ENCODE results near the gene FOXRED1. TPM values are rescaled to one million over a fixed set of nuclear protein-coding genes. Genes with fewer than 3 reads are reported as not detected.

Gene FOXRED1
- 10 to 100 TPM; 34.4 to 36.4 TPM for total RNA-seq

- peak; percentile 100 for DNase-seq
- ChIA-PET POLR2A (interaction anchor here (0.8 to 3.2 kb wide), 14 partner anchors 10 to 676 kb away, joined by 3 to 78 read pairs (median 7); partner anchors contain the start of genes DCPS, FAM118B, HYLS1 and RPUSD4), CTCF (interaction anchor here (1.2 to 3.0 kb wide), 3 partner anchors 12 to 212 kb away, joined by 3 to 12 read pairs (median 4); partner anchors contain the start of gene FAM118B)
- Mint-ChIP-seq H3K4me3 (peak within 1 kb of the TSS; percentile 98), H3K36me3 (ENCODE audit: low read depth) (peaks cover 68% of the 10 kb centered on the region), H3K4me1 (peaks cover 52% of the 10 kb centered on the region), H3K27me3 (no peaks in the 10 kb centered on the region), H3K9me3 (no peaks in the 10 kb centered on the region), H3K27ac (peak within 1 kb of the TSS; percentile 94)
Observed at GRCh38 chr11:126268708-126269579, at the start of gene FOXRED1, which contains the start of gene SRPRA. Gene FOXRED1, plus strand, starts transcription at chr11:126269154. Its CDS starts 53 bp downstream, at chr11:126269207. Gene SRPRA, minus strand, starts transcription at chr11:126268895. Its CDS starts 91 bp downstream, at chr11:126268804.

- no peaks in the 10 kb centered on the region for H3K36me3 Mint-ChIP-seq (ENCODE audit: low read depth)
- POLR2A ChIA-PET, result no interaction called here
- CTCF ChIA-PET, result no interaction called here
- no peaks in the 10 kb centered on the region for H3K9me3 Mint-ChIP-seq
- H3K27me3 Mint-ChIP-seq, result no peaks in the 10 kb centered on the region
- H3K4me1 Mint-ChIP-seq, result peaks cover 5% of the 10 kb centered on the region
- no peak overlapping the region for H3K4me3 Mint-ChIP-seq
- DNase-seq, result no peak
- no peak overlapping the region for H3K27ac Mint-ChIP-seq
Observed at GRCh38 chr11:126219547-126219946, 49.4 kb upstream of the FOXRED1 start.

GRCh38 chr11:126224647-126225294 lies 44.2 kb upstream of the FOXRED1 start:
- no peaks in the 10 kb centered on the region for H3K36me3 Mint-ChIP-seq (ENCODE audit: low read depth)
- no peak overlapping the region for H3K27ac Mint-ChIP-seq
- H3K4me1 Mint-ChIP-seq, result no peaks in the 10 kb centered on the region
- no peaks in the 10 kb centered on the region for H3K27me3 Mint-ChIP-seq
- no peak overlapping the region for H3K4me3 Mint-ChIP-seq
- CTCF ChIA-PET, result interaction anchor here (0.8 kb wide), 1 partner anchor 284 kb away, joined by 3 read pairs; no protein-coding TSS in a partner anchor
- H3K9me3 Mint-ChIP-seq, result no peaks in the 10 kb centered on the region
- no peak for DNase-seq
- POLR2A ChIA-PET, result no interaction called here

- ChIA-PET CTCF (interaction anchor here (0.8 kb wide), 1 partner anchor 285 kb away, joined by 3 read pairs; no protein-coding TSS in a partner anchor), POLR2A (no interaction called here)
- Mint-ChIP-seq H3K4me3 (no peak overlapping the region), H3K9me3 (no peaks in the 10 kb centered on the region), H3K4me1 (no peaks in the 10 kb centered on the region), H3K27me3 (no peaks in the 10 kb centered on the region), H3K27ac (no peak overlapping the region), H3K36me3 (ENCODE audit: low read depth) (no peaks in the 10 kb centered on the region)
- no peak for DNase-seq
Observed at GRCh38 chr11:126225295-126225665, 43.7 kb upstream of the FOXRED1 start.

GRCh38 chr11:126226334-126227084 lies 42.4 kb upstream of the FOXRED1 start:
- H3K27me3 Mint-ChIP-seq, result no peaks in the 10 kb centered on the region
- H3K36me3 Mint-ChIP-seq (ENCODE audit: low read depth), result no peaks in the 10 kb centered on the region

GRCh38 chr11:126229858-126230540 lies 39.0 kb upstream of the FOXRED1 start:
- Mint-ChIP-seq H3K4me3 (no peak overlapping the region), H3K36me3 (ENCODE audit: low read depth) (no peaks in the 10 kb centered on the region), H3K9me3 (no peaks in the 10 kb centered on the region), H3K4me1 (no peaks in the 10 kb centered on the region), H3K27ac (no peak overlapping the region), H3K27me3 (no peaks in the 10 kb centered on the region)
- CTCF ChIA-PET, result interaction anchor here (1.7 kb wide), 1 partner anchor 11 kb away, joined by 3 read pairs; no protein-coding TSS in a partner anchor
- POLR2A ChIA-PET, result interaction anchor here (1.1 kb wide), 1 partner anchor 18 kb away, joined by 3 read pairs; the partner anchor contains the start of genes FAM118B and RPUSD4
- no peak for DNase-seq

More at GRCh38 chr11:126226334-126227084, 42.4 kb upstream of the FOXRED1 start:
- Mint-ChIP-seq H3K9me3 (no peaks in the 10 kb centered on the region), H3K4me1 (no peaks in the 10 kb centered on the region), H3K4me3 (no peak overlapping the region), H3K27ac (no peak overlapping the region)
- ChIA-PET POLR2A (no interaction called here), CTCF (no interaction called here)
- no peak for DNase-seq

- no peak for DNase-seq
- Mint-ChIP-seq H3K9me3 (no peaks in the 10 kb centered on the region), H3K4me3 (no peak overlapping the region), H3K27me3 (no peaks in the 10 kb centered on the region), H3K27ac (no peak overlapping the region), H3K4me1 (no peaks in the 10 kb centered on the region), H3K36me3 (ENCODE audit: low read depth) (peaks cover 7% of the 10 kb centered on the region)
- ChIA-PET POLR2A (interaction anchor here (1.1 kb wide), 1 partner anchor 22 kb away, joined by 3 read pairs; no protein-coding TSS in a partner anchor), CTCF (interaction anchor here (1.7 kb wide), 1 partner anchor 9 kb away, joined by 3 read pairs; no protein-coding TSS in a partner anchor)
Observed at GRCh38 chr11:126231725-126232459, 37.1 kb upstream of the FOXRED1 start.

GRCh38 chr11:126232683-126233082 lies 36.3 kb upstream of the FOXRED1 start:
- ChIA-PET POLR2A (no interaction called here), CTCF (no interaction called here)
- Mint-ChIP-seq H3K27ac (no peak overlapping the region), H3K9me3 (no peaks in the 10 kb centered on the region), H3K27me3 (no peaks in the 10 kb centered on the region), H3K4me3 (no peak overlapping the region), H3K36me3 (ENCODE audit: low read depth) (peaks cover 7% of the 10 kb centered on the region), H3K4me1 (no peaks in the 10 kb centered on the region)
- no peak for DNase-seq

- no peaks in the 10 kb centered on the region for H3K4me1 Mint-ChIP-seq
- no peak overlapping the region for H3K27ac Mint-ChIP-seq
- ChIA-PET POLR2A (no interaction called here), CTCF (no interaction called here)
- H3K27me3 Mint-ChIP-seq, result no peaks in the 10 kb centered on the region
- no peak for DNase-seq
- no peaks in the 10 kb centered on the region for H3K9me3 Mint-ChIP-seq
- peaks cover 9% of the 10 kb centered on the region for H3K36me3 Mint-ChIP-seq (ENCODE audit: low read depth)
- no peak overlapping the region for H3K4me3 Mint-ChIP-seq
Observed at GRCh38 chr11:126233391-126233790, 35.6 kb upstream of the FOXRED1 start.

- Mint-ChIP-seq H3K27me3 (no peaks in the 10 kb centered on the region), H3K36me3 (ENCODE audit: low read depth) (peaks cover 9% of the 10 kb centered on the region), H3K27ac (no peak overlapping the region), H3K4me1 (no peaks in the 10 kb centered on the region), H3K9me3 (no peaks in the 10 kb centered on the region), H3K4me3 (no peak overlapping the region)
- no peak for DNase-seq
- POLR2A ChIA-PET, result no interaction called here
- CTCF ChIA-PET, result no interaction called here
Observed at GRCh38 chr11:126246636-126247035, 22.3 kb upstream of the FOXRED1 start.

- Mint-ChIP-seq H3K27me3 (no peaks in the 10 kb centered on the region), H3K27ac (no peak overlapping the region), H3K4me3 (no peak overlapping the region), H3K9me3 (no peaks in the 10 kb centered on the region), H3K4me1 (no peaks in the 10 kb centered on the region), H3K36me3 (ENCODE audit: low read depth) (peaks cover 18% of the 10 kb centered on the region)
- DNase-seq, result no peak
- ChIA-PET POLR2A (interaction anchor here (0.9 to 2.6 kb wide), 2 partner anchors 9 to 12 kb away, joined by 3 to 8 read pairs; no protein-coding TSS in a partner anchor), CTCF (no interaction called here)
Observed at GRCh38 chr11:126253265-126253664, 15.7 kb upstream of the FOXRED1 start.

- H3K27ac Mint-ChIP-seq, result no peak overlapping the region
- H3K9me3 Mint-ChIP-seq, result no peaks in the 10 kb centered on the region
- ChIA-PET CTCF (no interaction called here), POLR2A (interaction anchor here (2.6 kb wide), 1 partner anchor 8 kb away, joined by 8 read pairs; no protein-coding TSS in a partner anchor)
- no peak for DNase-seq
- no peak overlapping the region for H3K4me3 Mint-ChIP-seq
- H3K4me1 Mint-ChIP-seq, result no peaks in the 10 kb centered on the region
- H3K27me3 Mint-ChIP-seq, result no peaks in the 10 kb centered on the region
- peaks cover 15% of the 10 kb centered on the region for H3K36me3 Mint-ChIP-seq (ENCODE audit: low read depth)
Observed at GRCh38 chr11:126254819-126255218, 14.1 kb upstream of the FOXRED1 start.

Measured in activated CD4-positive, alpha-beta memory T cell treated with anti-CD3 and anti-CD28 coated beads, Interleukin-2, amount 10 ng/mL, durations not matched to agents 7 days and 5 days (primary cell).